Bone marrow (tissue), 2 donors: ENCODE data around the gene SAMD10.
"Not testable (repeated sequence)": the region's sequence is repeated elsewhere in the genome, so short reads cannot be mapped to it uniquely, and the experiment has no call there.

ENCODE experiments used
- DNase-seq, 2 donors: peaks; one replicate each; lab custom pipeline; 2025; lab: John Stamatoyannopoulos, UW

SAMD10 gene

GRCh38 chr20:63941282-63942081 lies 38.0 kb downstream of the SAMD10 start:
- peak; percentile 32 to 39 for DNase-seq

- DNase-seq: no peak
Observed at GRCh38 chr20:63940472-63941266, 38.8 kb downstream of the SAMD10 start.

GRCh38 chr20:63940071-63940471 lies 39.4 kb downstream of the SAMD10 start:
- DNase-seq: no peak

- DNase-seq: no peak
Observed at GRCh38 chr20:63939061-63939935, 40.1 kb downstream of the SAMD10 start.

GRCh38 chr20:63937596-63937995 lies 41.8 kb downstream of the SAMD10 start:
- DNase-seq: no peak

GRCh38 chr20:63935447-63935846 lies 44.0 kb downstream of the SAMD10 start:
- DNase-seq: no peak

- no peak for DNase-seq
Observed at GRCh38 chr20:63934271-63935068, 45.0 kb downstream of the SAMD10 start.

GRCh38 chr20:63933646-63934045 lies 45.8 kb downstream of the SAMD10 start:
- no peak for DNase-seq

GRCh38 chr20:63932606-63933160 lies 46.8 kb downstream of the SAMD10 start:
- no peak for DNase-seq

GRCh38 chr20:63931735-63932134 lies 47.7 kb downstream of the SAMD10 start:
- DNase-seq: no peak

GRCh38 chr20:63930971-63931553 lies 48.4 kb downstream of the SAMD10 start:
- no peak for DNase-seq

- not testable (repeated sequence) for DNase-seq
Observed at GRCh38 chr20:63929473-63929883, 50.0 kb downstream of the SAMD10 start.

GRCh38 chr20:63929071-63929470 lies 50.4 kb downstream of the SAMD10 start:
- no peak for DNase-seq

GRCh38 chr20:63926298-63926697 lies 53.1 kb downstream of the SAMD10 start:
- no peak for DNase-seq

GRCh38 chr20:63924241-63924640 lies 55.2 kb downstream of the SAMD10 start:
- no peak for DNase-seq
